ENCODE measurements around the gene LTB4R2.
"Not testable (repeated sequence)": the region's sequence is repeated elsewhere in the genome, so short reads cannot be mapped to it uniquely, and the experiment has no call there.

The LTB4R2 gene

GRCh38 chr14:24325041-24325530, 15.1 kb downstream of the LTB4R2 start:
- TF ChIP-seq EZH2 (IDR thresholded peaks at IDR 0.05; ENCODE audit: borderline replicate concordance, low read length) (no peak), CTCF (IDR thresholded peaks at IDR 0.05; ENCODE audit: low read length) (no peak)
- no peaks in the 10 kb centered on the region for H3K79me2 ChIP-seq (ENCODE audit: insufficient read depth, low read length)
- H3K4me1 ChIP-seq (ENCODE audit: insufficient read depth, low read length, severe bottlenecking): no peaks in the 10 kb centered on the region
- peaks cover 5% of the 10 kb centered on the region; the same call in 1 of the 2 replicates for H3K27me3 ChIP-seq (ENCODE audit: insufficient read depth, low read length)
- H3K9ac ChIP-seq (ENCODE audit: low read length): no peak overlapping the region
- no peak overlapping the region for H3K4me2 ChIP-seq (ENCODE audit: low read length)
- H3K36me3 ChIP-seq (ENCODE audit: insufficient read depth, low read length): no peaks in the 10 kb centered on the region
- H3F3A ChIP-seq (ENCODE audit: insufficient read depth, low read length): no peaks in the 10 kb centered on the region
- H2AFZ ChIP-seq (ENCODE audit: low read length): no peak overlapping the region
- no peak overlapping the region for H3K4me3 ChIP-seq (ENCODE audit: low read depth, low read length, poor library complexity, severe bottlenecking)
- no peaks in the 10 kb centered on the region for H4K20me1 ChIP-seq (ENCODE audit: insufficient read depth, low read length)
- no peaks in the 10 kb centered on the region for H3K9me3 ChIP-seq (ENCODE audit: low read length)
- H3K27ac ChIP-seq (ENCODE audit: low read depth, low read length, poor library complexity, severe bottlenecking): no peak overlapping the region
- no peaks in the 10 kb centered on the region for H3K9me2 ChIP-seq (ENCODE audit: low read depth, low read length)

GRCh38 chr14:24325963-24326362, 16.0 kb downstream of the LTB4R2 start:
- H3K9ac ChIP-seq (ENCODE audit: low read length): no peak overlapping the region
- H3K4me1 ChIP-seq (ENCODE audit: insufficient read depth, low read length, severe bottlenecking): no peaks in the 10 kb centered on the region
- no peak overlapping the region for H3K4me2 ChIP-seq (ENCODE audit: low read length)

GRCh38 chr14:24327303-24327702, 17.4 kb downstream of the LTB4R2 start:
- Histone ChIP-seq H3K4me3 (ENCODE audit: low read depth, low read length, poor library complexity, severe bottlenecking) (no peak overlapping the region), H3K36me3 (ENCODE audit: insufficient read depth, low read length) (no peaks in the 10 kb centered on the region), H3K27ac (ENCODE audit: low read depth, low read length, poor library complexity, severe bottlenecking) (no peak overlapping the region), H2AFZ (ENCODE audit: low read length) (no peak overlapping the region), H3K27me3 (ENCODE audit: insufficient read depth, low read length) (peaks cover 10% of the 10 kb centered on the region; the same call in 1 of the 2 replicates), H3K9me3 (ENCODE audit: low read length) (no peaks in the 10 kb centered on the region), H3K4me1 (ENCODE audit: insufficient read depth, low read length, severe bottlenecking) (peaks cover 7% of the 10 kb centered on the region), H3F3A (ENCODE audit: insufficient read depth, low read length) (no peaks in the 10 kb centered on the region), H3K9me2 (ENCODE audit: low read depth, low read length) (no peaks in the 10 kb centered on the region), H3K79me2 (ENCODE audit: insufficient read depth, low read length) (no peaks in the 10 kb centered on the region), H4K20me1 (ENCODE audit: insufficient read depth, low read length) (no peaks in the 10 kb centered on the region), H3K4me2 (ENCODE audit: low read length) (no peak overlapping the region), H3K9ac (ENCODE audit: low read length) (no peak overlapping the region)
- no peak for TF ChIP-seq EZH2 (IDR thresholded peaks at IDR 0.05; ENCODE audit: borderline replicate concordance, low read length)

More at GRCh38 chr14:24325963-24326362, 16.0 kb downstream of the LTB4R2 start:
- H2AFZ ChIP-seq (ENCODE audit: low read length): no peak overlapping the region
- peaks cover 6% of the 10 kb centered on the region; the same call in 1 of the 2 replicates for H3K27me3 ChIP-seq (ENCODE audit: insufficient read depth, low read length)
- no peaks in the 10 kb centered on the region for H3K79me2 ChIP-seq (ENCODE audit: insufficient read depth, low read length)
- no peak for TF ChIP-seq CTCF (IDR thresholded peaks at IDR 0.05; ENCODE audit: low read length)
- no peak overlapping the region for H3K27ac ChIP-seq (ENCODE audit: low read depth, low read length, poor library complexity, severe bottlenecking)
- H3K36me3 ChIP-seq (ENCODE audit: insufficient read depth, low read length): no peaks in the 10 kb centered on the region
- H3K9me3 ChIP-seq (ENCODE audit: low read length): no peaks in the 10 kb centered on the region
- H3F3A ChIP-seq (ENCODE audit: insufficient read depth, low read length): no peaks in the 10 kb centered on the region
- H3K4me3 ChIP-seq (ENCODE audit: low read depth, low read length, poor library complexity, severe bottlenecking): no peak overlapping the region
- no peaks in the 10 kb centered on the region for H4K20me1 ChIP-seq (ENCODE audit: insufficient read depth, low read length)
- H3K9me2 ChIP-seq (ENCODE audit: low read depth, low read length): no peaks in the 10 kb centered on the region

- not testable (repeated sequence) for H3K4me2 ChIP-seq (ENCODE audit: low read length); H3K9ac ChIP-seq (ENCODE audit: low read length); H3K36me3 ChIP-seq (ENCODE audit: insufficient read depth, low read length); H3F3A ChIP-seq (ENCODE audit: insufficient read depth, low read length); H3K9me2 ChIP-seq (ENCODE audit: low read depth, low read length); H4K20me1 ChIP-seq (ENCODE audit: insufficient read depth, low read length); H3K9me3 ChIP-seq (ENCODE audit: low read length); H2AFZ ChIP-seq (ENCODE audit: low read length); H3K4me3 ChIP-seq (ENCODE audit: low read depth, low read length, poor library complexity, severe bottlenecking); H3K79me2 ChIP-seq (ENCODE audit: insufficient read depth, low read length); H3K27ac ChIP-seq (ENCODE audit: low read depth, low read length, poor library complexity, severe bottlenecking)
- peak; percentile 31 for TF ChIP-seq CTCF (IDR thresholded peaks at IDR 0.05; ENCODE audit: low read length)
- peaks cover 13% of the 10 kb centered on the region for H3K4me1 ChIP-seq (ENCODE audit: insufficient read depth, low read length, severe bottlenecking)
- peaks cover 10% of the 10 kb centered on the region; the same call in 1 of the 2 replicates for H3K27me3 ChIP-seq (ENCODE audit: insufficient read depth, low read length)
Measured at GRCh38 chr14:24327914-24328313, 18.0 kb downstream of the LTB4R2 start.

Data from OCI-LY1 (cell line).